ENCODE data around the gene NFKBIB. TPM values are rescaled to one million over a fixed set of nuclear protein-coding genes. Genes with fewer than 3 reads are reported as not detected.
"Not testable (repeated sequence)": the region's sequence is repeated elsewhere in the genome, so short reads cannot be mapped to it uniquely, and the experiment has no call there.

The NFKBIB gene
- 15.1 and 23.6 TPM in 2 replicates for total RNA-seq

GRCh38 chr19:38899447-38900201, at the start of gene NFKBIB, which contains the start of gene SIRT2:
Gene NFKBIB (plus strand): TSS chr19:38899969. CDS start chr19:38900033, 64 bp downstream.
Gene SIRT2 (minus strand): TSS chr19:38899618. CDS start chr19:38899521, 97 bp downstream.
- DNase-seq (ENCODE audit: low read depth, low spot score) = peak; percentile 99

- DNase-seq (ENCODE audit: low read depth, low spot score) = no peak
Observed at GRCh38 chr19:38850436-38850975, 49.3 kb upstream of the NFKBIB start.

DNA sequence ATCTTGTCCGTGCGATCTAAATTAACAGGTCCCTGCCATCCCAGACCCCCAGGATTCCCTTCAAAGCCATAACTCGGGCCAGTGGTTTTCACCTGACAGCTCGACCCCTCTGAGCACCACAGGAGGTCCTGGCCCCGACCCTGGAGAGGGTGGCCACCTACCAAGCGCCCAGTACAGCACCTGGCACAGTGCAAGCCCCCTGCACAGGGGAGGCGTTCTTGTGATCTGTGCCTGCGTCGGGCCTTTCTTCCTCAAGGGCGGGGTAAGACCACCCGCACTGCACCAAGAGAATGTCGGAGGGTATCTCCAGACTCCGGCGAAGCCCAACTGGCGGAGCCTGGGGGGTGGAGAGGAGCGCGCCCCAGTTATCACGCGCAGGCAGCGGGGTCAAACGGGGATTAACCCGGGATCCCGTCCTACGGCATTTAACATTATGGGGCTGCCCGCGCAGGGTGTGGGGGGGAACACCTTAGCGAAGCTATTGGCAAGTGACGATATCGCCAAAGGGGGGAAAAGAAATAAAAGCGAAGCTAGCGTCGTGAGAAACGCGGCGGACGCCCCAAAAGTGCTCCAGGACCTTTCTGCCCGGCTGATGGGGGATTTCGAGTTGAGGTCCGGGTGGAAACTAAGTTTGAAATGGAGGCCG, 48.7 kb upstream of the NFKBIB start:
- DNase-seq (ENCODE audit: low read depth, low spot score) = no peak

DNA sequence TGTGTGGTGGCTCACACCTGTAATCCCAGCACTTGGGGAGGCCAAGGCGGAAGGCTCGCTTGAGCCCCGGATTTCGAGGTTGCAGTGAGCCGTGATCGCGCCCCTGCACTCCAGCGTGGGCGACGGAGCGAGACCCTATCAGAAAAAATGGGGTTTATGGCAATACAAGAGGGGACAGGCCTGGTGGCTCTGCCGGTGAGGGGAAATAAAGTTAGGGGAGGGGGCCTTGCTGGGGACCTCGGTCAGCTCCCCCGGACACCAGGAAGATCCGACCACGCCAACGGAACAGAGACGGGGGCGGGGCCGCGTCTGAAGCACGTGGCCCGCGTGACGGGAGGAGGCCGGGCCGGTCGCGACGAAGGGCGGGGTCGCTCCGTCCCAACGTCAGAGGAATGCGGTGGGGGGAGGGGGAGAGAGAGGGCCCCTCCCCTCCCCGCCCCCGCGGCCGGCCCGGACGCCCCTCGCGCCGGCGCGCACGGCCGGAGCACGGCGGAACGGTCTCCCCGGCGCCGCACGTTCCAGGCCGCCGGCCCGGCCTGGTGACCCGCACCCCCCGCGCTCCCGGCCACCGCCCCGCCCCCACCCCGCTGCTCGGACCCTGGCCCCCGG, 48.0 kb upstream of the NFKBIB start:
- DNase-seq (ENCODE audit: low read depth, low spot score) = peak; percentile 67

DNA sequence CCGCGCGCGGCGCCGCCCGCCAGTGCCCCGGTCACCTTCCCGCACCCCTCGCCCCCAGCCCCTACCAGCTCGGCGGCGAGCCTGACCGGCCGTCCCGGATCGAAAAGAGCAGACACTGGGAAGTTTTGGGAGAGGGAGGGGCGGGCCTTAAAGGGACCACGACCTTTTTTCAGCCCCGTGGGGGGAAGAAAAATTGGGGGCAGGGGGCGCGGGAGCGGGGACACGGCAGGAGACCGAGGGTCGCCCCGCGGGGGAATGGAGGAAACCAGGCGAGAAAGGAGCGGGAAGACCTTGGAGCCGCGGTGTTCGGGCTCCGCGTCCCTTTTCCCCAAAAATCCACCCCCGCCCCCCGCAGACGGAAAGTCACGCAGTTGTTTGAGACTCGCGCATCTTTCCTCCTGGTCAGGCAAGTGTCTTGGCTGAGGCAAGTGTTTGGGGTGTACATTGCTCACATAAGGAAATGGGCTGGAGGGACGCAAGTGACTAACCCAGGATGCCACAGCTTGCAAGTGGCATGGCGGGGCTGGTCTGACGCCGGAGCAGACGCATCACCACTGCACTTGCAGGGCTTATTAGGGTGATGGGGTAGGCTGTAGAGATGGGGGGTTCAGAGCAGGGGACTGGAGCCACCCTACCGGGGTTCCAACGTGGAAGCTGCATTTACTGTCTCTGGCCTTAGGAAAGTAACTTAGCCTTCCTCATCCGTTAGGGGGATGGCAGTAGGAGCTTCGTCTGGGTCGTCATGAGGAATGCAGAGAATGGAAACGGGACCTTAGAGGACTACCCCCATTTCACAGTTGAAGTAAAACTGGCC, 47.3 kb upstream of the NFKBIB start:
- DNase-seq (ENCODE audit: low read depth, low spot score) = no peak

GRCh38 chr19:38853214-38853613, 46.6 kb upstream of the NFKBIB start:
- DNase-seq (ENCODE audit: low read depth, low spot score) = no peak

DNA sequence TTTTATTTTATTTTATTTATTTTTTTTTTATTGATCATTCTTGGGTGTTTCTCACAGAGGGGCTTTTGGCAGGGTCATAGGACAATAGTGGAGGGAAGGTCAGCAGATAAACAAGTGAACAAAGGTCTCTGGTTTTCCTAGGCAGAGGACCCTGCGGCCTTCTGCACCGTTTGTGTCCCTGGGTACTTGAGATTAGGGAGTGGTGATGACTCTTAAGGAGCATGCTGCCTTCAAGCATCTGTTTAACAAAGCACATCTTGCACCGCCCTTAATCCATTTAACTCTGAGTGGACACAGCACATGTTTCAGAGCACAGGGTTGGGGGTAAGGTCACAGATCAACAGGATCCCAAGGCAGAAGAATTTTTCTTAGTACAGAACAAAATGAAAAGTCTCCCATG, 44.8 kb upstream of the NFKBIB start:
- DNase-seq (ENCODE audit: low read depth, low spot score) = not testable (repeated sequence)

GRCh38 chr19:38855751-38856150, 44.0 kb upstream of the NFKBIB start:
- DNase-seq (ENCODE audit: low read depth, low spot score) = not testable (repeated sequence)

- DNase-seq (ENCODE audit: low read depth, low spot score) = no peak
Observed at GRCh38 chr19:38856813-38857212, 43.0 kb upstream of the NFKBIB start.

- DNase-seq (ENCODE audit: low read depth, low spot score) = not testable (repeated sequence)
Observed at GRCh38 chr19:38859631-38860204, 40.1 kb upstream of the NFKBIB start.

DNA sequence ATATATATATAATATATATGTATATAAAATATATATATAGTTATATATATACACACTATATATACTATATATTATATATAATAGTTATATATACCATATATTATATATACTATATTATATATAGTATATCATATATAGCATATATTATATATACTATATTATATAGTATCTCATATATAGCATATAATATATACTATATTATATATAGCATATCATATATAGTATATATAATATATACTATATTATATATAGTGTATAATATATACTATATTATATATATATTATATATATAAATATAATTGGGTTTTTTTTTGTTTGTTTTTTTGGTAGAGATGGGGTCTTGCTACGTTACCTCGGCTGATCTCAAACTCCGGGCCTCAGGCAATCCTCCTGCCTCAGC, 38.4 kb upstream of the NFKBIB start:
- no peak for DNase-seq (ENCODE audit: low read depth, low spot score)

DNA sequence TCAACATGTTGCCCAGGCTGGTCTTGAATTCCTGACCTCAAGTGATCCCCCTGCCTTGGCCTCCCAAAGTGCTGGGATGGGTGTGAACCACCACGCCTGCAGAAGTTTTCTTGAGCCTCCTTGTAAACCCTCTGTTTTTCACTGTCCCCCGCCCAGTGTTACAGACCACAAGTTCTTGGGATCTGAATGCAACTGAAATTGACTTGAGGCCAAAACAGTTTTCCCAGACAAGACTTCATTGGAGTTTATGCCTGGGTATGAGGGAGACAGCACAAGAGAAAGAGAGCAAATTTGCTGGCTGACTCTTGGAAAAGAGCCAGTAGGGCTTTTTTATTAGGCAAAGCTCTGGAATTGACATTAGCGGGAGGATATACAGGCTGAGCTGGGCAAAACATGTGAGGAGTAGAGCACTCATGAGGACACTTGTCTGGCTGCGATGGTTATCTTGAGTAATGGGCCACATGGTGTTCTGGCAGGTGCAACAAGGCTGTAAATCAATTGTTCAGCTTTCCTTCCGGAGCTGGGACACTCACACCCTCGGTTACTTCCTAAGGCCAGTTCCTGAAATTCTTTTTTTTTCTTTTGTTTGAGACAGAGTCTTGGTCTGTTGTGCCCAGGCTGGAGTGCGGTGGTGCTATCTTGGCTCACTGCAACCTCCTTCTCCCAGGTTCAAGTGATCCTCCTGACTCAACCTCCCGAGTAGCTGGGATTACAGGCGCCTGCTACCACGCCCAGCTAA, 37.3 kb upstream of the NFKBIB start:
- DNase-seq (ENCODE audit: low read depth, low spot score) = peak; percentile 54

- no peak for DNase-seq (ENCODE audit: low read depth, low spot score)
Observed at GRCh38 chr19:38867171-38867780, 32.5 kb upstream of the NFKBIB start.

DNA sequence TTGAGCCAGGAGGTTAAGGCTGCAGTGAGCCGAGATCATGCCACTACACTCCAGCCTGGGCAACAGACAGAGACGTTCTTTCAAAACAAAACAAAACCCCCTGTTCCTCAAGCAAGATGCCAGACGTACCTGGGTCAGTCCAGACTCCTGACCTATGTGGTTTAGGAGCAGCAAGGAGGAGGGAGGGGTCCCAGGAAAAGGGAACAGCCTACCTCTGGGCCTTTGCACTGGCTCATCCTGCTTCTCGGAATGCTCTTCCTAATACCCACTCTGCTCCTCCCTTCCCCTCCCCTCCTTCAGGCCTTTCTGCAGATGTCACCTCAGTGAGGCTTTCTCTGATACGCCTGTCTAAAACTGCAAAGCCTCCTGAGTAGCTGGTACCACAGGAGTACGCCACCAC, 31.2 kb upstream of the NFKBIB start:
- no peak for DNase-seq (ENCODE audit: low read depth, low spot score)

- DNase-seq (ENCODE audit: low read depth, low spot score) = no peak
Observed at GRCh38 chr19:38869160-38869835, 30.5 kb upstream of the NFKBIB start.

DNA sequence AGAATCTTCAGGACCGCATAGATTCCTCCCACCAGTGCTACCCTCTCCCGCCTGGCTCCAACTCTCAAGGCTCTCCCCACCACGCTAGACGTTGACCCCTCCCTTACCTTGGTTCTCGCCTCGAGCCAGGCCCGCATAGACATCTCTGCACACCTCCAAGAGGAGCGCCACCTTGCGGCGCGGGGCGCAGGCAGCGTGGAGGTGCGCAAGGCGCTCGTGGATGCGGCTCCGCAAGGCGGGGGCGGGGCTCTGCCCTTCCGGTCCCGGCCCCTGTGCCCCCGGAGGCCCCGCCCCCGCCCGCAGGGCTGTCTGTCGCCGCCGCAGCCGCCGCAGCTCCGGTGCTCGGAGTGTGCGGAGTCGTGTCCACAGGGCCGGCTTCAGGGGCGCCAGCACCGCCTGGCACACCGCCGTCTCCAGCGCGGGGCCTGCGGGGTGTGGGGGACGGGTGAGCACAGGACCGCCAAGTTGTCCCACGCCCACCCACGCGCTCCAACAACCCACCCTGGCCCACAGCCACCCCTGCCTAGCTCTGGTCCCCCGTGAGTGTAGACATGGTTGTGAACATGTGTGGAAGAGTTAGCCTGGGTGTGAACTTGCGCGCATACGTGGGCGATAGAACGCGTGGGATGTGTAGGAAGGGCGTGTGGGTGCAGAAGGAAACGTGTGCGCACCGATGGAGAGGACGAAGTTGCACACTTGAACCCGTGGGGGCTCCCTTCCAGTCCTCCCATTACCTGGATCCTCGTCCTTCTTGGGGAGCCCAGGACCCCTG, 29.7 kb upstream of the NFKBIB start:
- DNase-seq (ENCODE audit: low read depth, low spot score) = no peak

DNA sequence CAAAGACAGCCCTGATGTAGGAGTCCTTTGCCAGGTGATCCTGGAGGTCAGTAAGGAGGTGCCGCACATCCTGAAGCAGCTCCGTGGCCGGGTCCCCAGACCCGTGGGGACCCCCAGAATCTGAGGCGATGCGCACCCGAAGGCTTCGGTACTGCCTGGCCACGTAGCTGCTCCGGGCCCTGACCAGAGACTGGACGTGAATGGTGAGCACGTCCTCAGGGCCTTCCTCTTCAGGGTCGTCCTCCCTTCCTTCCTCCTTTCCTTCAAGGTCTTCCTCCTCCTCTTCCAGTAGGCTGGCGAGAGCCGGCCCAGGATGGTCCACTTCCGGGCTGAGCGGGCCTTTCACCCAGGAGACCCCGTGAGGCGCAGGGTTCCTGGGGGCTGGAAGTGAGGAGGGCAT, 29.2 kb upstream of the NFKBIB start:
- no peak for DNase-seq (ENCODE audit: low read depth, low spot score)

GRCh38 chr19:38873400-38873799, 26.4 kb upstream of the NFKBIB start:
- not testable (repeated sequence) for DNase-seq (ENCODE audit: low read depth, low spot score)
